ENCODE measurements around the gene TUBA1A.
A peak's percentile ranks its signal among the peaks of the same experiment; 100 is the strongest.
"Not testable (repeated sequence)": the region's sequence is repeated elsewhere in the genome, so short reads cannot be mapped to it uniquely, and the experiment has no call there.

The TUBA1A gene

DNA sequence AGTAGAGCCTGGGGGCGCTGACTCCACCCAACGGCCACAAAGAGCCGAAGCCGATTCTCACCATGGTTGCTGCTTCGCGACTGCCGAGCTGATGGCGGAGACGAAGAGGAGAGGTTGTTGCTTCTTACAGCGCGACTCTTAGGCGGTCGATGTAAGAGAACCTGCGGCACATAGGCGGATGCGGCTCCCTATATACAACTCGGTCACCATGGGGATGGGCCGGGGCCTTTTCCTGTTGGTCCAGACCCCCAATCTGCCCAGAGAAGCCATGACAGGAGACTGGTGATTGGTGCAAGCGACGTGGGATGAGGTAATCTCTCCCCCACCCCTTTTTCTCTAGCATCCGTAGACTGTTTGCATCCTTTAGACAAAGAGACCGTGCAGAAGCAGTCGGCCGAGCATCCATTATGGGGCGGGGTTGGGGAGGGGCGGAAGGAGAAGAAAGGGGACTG is at the start of gene TUBA1A:
Gene TUBA1A, minus strand, starts transcription at position 165 of the 452 bp plus-strand sequence. Its CDS starts 101 bp downstream, at position 64.
- peak; percentile 90 for DNase-seq (ENCODE audit: low read depth, low spot score)

DNA sequence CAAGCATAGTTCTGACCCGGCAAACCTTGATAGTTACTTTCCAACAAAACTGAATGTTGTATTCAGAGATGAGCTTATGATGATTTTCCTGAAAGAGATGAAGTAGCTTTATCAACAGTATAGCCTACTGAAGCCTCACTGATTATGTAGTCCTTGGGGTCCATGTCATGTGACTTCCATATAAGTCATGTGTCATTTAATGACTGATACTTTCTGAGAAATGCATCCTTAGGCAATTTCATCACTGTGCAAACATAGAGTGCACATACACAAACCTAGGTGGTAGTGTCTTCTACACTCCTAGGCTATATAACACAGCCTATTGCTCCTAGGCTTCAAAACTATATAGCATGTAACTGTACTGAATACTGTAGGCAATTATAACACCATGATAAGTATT is 47.5 kb upstream of the TUBA1A start:
- DNase-seq (ENCODE audit: low read depth, low spot score) = no peak

DNA sequence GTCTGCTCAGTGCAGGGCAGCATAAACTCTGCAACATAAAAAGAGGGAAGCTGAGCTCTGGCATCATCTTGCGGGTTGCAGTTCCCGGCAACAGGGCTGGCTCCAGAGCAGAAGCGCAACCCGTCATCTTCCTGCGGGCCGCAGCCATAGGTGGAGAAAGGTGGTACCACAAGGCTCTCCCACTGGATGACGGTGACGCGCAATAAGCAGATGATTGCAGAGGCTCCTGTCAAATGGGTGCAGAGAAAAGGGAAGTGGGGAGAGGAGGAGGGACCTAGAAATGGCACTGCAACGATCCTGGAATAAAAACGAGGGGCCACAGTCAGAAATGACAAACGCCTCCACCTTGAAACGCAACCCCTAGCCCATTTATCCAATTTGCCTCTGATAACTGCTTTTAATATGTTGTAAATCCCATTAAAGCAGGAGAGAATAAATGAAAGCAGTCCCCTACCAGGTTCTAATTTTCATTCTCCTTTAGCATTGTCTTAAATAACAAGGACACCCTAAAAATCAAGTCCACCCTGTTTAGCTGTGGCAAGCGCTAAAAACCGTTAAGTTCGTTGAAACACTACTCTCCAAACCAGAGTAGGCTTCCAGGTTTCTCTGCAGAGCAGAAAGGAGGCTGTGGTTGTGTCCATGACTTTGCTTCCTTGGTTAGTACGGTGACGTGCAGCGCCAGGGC is 45.1 kb upstream of the TUBA1A start:
- no peak for DNase-seq (ENCODE audit: low read depth, low spot score)

DNA sequence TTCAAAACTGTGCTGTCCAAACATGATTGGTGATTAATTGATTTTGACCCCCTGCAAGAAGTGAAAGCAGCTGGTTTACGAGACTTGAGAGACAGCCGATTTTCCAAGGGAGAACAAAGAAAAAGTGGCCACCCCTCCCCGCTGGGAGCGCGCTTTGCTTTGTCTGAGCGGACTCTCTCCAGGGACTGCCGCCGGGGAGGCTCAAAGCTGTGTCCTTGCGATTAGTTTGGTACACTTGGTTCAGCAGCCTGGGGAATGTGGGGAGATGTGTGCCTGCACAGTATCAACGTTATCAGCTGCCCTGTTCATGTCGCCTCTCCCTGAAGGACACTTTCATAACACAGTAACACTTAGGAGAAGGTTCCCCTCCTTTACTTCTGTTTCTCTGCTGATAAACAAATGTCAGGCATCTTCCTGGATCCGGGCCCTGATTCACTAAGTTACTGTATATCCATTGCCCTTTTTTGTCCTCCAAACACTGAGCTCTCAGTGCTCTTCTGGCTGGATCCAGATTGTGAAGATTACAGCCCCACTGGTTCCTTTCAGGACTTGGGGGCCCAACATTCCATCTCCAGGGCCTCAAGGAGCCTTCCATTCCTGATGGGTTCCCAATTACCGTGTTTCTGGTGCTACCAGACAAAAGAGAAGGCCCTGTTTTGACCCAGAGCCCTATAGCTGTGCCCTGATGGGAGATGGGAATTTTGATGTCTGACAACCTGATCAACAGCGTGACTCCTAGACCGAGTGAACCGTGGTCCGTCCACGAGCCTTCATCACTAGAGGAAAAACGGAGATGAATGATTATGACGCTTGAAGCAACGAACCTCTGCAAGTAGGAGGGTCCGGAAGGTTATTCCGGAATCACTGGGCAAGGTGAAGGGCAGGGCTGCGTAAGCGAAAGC is 44.3 kb upstream of the TUBA1A start:
- no peak for DNase-seq (ENCODE audit: low read depth, low spot score)

DNA sequence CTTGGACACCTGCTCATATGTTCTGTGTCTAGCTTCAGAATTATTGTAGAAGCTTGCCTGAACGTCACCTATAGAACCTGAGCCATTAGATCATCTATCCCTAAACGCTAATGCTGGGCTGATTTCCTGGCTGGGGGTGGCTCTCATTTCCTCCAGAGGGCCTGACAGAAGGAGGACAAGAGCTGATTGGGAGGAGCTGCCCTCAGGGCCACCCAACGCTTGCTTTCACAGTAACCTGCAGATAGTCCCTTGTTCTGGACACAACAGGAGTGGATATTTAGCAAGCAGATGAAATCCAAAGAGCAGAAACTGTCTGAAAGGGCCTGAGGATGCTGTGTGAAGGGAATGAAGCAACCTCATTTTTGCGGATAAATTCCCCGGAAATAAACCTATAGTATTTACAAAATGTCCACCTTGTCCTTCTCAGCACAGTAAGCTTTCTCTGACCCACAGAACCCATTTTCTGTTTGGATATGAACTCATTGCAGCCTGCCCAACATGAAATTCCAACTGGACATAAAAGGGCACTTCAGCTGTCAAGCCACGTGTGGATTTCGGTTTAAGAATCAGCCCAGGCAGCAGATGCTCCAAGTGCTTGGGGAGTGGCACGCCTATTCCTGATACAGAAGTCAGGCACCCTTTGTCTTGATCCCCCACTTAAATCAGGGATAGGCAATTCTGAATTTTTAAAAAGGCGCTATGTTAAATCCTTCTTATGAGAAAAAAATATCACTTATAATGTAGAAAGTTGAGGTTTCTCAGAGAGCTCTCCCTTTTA is 43.2 kb upstream of the TUBA1A start:
- DNase-seq (ENCODE audit: low read depth, low spot score) = no peak

DNA sequence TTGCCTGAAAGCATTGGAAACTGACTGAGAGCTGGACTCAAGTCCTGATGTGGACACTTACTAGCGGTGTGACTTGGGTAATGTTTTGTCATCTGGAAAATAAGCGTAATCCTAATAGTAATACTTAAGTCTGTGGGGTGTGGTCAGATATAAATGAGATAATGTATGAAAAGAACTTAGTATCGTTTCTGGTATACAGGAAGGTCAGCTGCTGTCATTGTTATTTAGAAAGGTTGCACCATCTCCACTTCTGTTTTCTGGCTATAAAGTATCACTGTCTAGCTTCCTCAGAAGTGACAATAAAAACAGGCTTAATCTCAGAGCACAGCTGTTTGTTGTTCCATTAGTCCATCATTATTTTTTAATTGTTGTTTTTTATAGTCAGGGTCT is 41.9 kb upstream of the TUBA1A start:
- no peak for DNase-seq (ENCODE audit: low read depth, low spot score)

DNA sequence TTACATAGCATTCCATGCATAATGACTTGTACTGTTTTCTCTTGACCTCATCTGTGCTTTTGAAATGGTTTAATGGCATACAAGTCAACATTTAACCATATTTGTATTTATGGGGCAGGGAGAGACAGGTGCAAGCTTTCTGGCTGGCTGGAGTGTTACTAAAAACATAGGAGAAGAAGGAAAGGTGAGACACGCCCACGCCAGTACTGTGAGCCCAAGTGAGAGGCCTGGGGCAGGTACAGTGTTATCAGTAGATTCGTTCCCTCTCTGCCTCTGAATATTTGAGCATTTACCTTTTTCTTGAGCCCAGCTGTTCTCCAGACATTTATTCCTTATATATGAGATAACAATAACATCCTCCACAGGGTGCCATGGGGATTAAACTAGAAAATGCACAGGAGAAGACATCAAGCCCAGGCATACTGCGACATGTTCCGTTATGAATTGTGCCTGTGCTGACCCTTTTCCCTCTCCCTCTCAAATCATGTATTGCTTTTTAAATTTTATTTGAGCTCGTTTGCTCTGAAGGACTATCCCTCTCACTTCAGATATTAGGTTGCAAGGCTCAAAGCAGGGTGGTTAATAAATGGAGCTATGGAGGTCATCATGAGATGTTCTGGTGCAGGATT is 41.4 kb upstream of the TUBA1A start:
- DNase-seq (ENCODE audit: low read depth, low spot score) = no peak

DNA sequence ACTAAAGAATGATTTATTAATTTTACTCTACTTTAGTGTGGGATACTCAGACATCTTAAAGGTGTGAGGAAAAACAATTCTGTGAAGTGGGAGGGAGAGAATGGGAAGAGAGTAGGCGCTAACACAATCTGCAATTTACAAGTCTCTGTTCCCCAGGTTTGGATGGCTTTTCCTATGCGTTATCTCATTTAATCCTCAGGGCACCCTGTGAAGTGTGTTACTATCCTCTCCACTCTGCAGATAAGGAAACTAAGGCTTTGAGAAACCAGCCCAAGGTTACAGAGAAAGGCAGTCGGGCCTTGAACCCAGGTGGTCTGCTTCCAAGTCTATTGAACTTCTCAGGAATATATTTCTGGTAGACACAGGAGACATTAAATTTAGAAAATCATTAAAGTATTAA is 39.8 kb upstream of the TUBA1A start:
- no peak for DNase-seq (ENCODE audit: low read depth, low spot score)

DNA sequence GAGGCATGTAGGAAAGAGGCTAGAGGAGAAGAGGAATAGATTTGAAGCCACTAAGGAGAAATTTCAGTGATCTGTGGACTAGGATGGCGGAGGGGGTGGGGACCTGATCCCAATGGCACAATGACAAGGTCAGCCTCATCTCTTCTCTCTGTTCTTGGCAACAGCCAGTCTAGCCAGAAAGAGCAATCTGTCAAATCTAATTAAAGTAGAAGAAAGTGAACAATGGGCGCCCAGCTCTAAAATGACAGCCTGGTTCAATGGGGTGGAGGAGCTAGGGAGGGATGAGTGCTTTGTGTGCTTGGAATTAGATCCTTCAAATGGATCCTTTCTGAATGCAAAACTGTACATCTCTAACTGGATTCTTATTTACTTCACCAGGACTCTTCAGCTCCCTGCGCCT is 38.8 kb upstream of the TUBA1A start:
- no peak for DNase-seq (ENCODE audit: low read depth, low spot score)

DNA sequence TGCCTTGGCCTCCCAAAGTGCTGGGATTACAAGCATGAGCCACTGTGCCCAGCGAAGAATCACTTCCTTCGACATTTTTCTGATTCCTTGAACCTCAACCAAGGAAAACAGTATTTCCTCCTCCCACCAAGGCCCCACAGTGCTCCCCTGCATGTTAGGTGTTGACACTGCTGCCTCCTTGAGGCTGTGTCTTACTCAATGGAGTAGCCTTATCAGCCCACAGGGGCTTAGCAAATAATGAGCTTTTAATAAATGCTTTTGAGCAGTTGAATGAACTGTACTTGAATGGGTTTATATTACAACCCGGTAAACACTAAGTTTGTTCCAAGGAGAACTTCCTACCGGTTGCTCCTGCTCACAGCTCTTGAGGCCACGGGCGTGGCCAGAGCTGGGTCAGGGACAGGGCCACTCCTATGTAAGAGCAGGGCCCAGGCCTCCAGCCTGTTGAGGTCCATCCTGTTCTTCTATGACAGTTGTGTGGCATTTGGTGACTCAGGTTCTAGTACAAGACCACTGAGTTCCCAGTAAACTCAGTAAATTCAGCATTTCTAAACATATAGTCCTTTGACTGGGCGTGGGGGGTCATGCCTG is 36.8 kb upstream of the TUBA1A start:
- DNase-seq (ENCODE audit: low read depth, low spot score) = no peak

DNA sequence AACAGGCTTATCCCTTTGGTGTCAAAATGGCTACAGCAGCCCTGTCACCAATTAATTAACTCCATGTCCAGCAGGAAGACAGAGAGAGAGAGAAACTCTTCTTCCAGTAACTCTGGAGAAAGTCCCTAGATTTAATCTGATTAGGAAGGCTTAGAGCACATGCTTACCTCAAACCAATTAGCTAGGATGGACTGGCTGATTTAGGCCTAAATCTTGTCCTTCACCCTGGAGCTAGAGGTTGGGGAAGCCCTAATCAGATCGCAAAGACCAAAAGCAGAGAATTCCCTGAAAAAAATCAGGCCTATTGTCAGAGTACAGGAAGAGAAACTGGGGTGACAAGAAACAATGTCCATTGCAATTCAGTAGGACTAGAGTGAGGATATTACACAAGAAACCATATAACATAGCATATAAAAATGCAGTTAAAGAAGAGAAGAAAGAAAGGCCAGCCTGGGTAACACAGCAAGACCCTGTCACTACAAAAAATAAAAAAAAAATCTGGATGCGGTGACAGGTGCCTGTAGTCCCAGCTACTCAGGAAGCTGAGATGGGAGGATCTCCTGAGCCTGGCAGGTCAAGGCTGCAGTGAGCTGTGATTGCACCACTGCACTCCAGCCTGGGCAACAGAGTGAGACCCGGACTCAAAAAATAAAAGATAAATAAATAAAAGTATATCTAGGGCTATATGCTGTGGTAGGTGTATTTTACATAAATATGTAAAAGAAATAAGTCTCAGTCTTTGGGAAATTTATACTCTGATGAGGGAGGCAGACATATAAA is 34.9 kb upstream of the TUBA1A start:
- no peak for DNase-seq (ENCODE audit: low read depth, low spot score)

DNA sequence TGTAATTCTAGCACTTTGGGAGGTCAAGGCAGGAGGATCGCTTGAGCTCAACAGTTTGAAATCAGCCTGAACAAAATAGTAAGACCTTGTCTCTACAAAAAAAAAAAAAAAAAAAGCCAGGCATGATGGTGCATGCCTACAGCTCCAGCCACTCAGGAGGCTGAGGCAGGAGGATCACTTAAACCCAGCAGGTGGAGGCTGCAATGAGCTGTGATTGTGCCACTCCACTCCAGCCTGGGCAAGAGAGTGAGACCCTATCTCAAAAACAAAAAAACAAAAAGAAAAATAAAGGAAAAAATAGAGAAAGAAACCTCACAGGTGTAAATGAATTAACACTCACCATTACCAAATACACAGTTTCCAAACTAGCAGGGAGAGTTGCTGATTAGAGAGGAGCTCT is 34.2 kb upstream of the TUBA1A start:
- no peak for DNase-seq (ENCODE audit: low read depth, low spot score)

DNA sequence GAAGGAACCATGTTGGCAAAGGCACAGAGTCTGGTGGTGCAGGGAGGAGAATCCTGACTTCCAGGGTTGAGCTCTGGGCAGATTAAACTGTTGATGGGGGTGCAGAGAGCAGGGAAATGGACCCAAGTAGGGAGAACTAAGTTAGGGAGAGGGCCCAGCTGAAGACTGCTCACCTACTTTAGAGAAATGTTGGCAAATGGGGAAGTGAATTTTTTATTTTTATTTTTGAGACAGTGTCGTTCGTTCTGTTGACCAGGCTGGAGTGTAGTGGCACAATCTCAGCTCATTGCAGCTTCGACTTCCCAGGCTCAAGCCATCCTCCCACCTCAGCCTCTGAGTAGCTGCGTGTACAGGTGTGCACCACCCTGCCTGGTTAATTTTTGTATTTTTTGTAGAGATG is 32.1 kb upstream of the TUBA1A start:
- no peak for DNase-seq (ENCODE audit: low read depth, low spot score)

DNA sequence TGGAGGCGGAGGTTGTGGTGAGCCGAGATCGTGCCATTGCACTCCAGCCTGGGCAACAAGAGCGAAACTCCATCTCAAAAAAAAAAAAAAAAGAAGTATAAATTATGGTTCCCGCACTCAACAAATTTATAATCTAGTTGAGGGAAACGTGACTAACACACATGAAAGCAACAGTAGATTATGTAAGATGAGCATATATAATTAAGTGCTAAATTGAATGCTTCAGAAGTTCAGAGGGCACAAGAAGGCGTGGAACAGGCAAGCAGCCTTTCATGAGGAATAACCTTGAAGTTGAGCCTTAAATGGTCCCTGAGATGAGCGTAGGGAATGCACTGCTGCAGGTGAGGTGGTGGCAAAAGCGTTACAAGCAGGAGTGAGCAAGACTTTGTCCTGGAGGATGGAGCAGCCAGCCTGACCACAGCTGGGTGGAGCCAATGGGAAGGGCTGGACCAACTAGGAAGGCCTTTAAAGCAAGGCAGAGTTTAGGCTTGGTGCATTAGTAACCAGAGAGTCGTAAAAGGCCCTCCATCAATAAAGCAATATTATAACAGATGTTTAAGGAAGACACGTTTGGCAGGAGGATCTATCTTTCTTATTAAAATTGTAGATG is 30.6 kb upstream of the TUBA1A start:
- no peak for DNase-seq (ENCODE audit: low read depth, low spot score)

DNA sequence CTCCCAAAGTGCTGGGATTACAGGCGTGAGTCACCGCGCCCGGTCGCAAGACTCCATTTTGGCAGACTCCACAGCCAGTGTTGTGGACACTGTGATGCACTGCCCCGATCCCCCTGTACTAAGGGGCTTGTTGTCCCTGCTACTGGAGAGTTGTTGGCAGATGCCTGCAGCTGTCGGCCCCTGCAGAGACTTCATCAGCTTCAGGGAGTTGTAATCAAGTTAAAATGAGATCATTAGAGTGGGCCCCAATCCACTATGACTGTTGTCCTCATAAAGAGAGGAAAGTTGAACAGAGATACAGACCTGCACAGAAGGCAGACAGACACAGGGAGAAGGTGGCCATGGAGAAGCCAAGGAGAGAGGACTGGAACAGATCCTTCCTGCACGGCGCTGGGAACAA is 23.7 kb upstream of the TUBA1A start:
- no peak for DNase-seq (ENCODE audit: low read depth, low spot score)

DNA sequence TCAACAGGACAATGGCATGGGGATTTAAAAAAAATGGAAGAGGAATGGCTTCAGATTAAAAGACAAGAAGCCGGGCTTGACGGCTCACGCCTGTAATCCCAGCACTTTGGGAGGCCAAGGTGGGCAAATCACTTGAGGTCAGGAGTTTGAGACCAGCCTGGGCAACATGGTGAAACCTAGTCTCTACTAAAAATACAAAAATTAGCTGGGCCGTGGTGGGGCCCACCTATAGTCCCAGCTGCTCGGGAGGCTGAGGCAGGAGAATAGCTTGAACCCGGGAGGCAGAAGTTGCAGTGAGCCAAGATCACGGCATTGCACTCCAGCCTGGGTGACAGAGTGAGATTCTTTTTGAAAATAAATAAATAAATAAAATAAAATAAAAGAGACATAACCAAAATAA is 21.8 kb upstream of the TUBA1A start:
- not testable (repeated sequence) for DNase-seq (ENCODE audit: low read depth, low spot score)

DNA sequence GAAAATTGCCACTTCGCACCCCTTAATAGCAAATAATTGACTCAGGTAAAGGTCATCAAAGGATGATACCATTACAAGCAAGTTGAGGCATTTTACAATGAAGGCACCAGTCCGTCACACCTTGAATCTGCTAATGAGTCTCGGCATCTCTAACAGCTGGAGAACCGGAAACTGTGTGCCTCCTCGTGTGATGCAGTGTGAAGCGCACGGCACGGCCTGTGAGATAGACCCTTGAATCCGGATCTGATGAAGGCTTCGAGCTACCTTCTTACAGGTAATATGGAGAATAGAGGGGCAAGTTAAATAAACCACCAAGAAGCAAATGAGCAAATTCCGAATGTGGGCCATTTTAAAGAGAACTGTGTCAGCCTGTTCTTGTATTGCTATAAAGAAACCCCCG is 19.8 kb upstream of the TUBA1A start:
- no peak for DNase-seq (ENCODE audit: low read depth, low spot score)

DNA sequence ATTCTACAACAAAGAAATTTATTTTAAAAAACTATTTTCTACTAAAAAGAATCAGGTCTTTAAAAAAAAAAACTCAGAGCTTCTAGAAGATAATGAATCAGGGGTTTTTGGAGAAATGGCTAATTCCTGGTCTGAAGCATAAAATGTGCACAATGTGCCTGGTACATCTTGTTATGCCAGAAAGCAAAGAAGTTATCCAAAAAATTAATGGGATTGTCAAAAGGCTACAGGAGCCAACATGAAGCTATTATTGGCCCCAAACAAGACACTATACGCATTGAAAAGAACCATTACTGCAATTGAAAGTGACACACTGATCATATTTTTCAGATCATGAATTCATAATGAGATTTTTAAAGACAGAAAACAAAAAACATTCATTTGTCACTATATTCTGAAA is 19.3 kb upstream of the TUBA1A start:
- DNase-seq (ENCODE audit: low read depth, low spot score) = no peak

DNA sequence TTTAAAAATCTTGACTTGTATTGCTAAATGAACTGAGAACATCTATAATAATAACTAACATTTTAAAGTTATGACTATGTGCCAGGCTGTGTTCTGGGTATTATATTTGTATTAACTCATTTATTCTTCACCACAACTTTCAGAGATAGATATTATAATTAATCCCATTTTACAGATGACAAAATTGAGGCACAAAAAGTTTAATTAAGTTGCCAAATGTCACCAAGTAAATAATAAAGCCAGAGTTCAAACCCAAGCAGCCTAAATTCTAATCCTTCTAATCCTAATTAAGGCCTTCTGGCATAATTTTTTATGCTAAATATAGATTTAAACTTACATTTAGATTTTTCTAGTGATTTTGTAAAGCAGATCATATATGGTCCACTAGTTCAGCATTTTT is 17.5 kb upstream of the TUBA1A start:
- DNase-seq (ENCODE audit: low read depth, low spot score) = no peak

DNA sequence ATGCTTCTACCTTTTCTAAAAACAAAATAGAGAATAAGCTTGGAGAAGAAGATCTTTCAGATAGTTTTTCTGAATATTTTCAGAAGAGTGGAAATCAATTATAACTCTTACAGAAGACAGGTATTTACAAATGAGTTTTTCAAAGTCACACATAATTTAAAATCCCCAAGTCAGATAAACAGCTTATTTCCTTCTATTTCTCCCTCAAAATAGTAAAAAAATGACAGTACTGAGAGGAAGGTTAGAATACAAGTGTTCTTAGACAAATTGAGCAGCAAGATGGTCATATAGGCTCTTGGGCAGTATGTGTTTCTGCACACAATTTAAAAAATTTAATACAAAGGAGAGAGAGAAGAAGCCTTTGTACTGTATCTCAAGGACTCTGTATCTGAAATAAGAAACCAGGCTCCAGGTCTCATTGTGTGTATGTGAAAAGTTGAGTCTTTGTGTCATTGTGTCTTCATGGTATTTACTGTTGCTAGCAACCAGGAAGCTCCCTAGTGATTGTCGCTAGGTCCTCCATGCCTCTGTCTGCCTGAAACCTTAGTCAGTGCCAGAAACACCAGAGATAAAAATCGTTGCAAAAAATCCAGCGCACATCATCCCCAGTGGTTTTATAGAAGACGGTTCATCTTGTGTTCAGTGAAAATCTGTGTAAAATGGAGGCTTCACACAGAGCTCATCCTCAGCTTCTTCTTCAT is 12.9 kb upstream of the TUBA1A start:
- DNase-seq (ENCODE audit: low read depth, low spot score) = no peak

Data from activated CD4-positive, CD25-positive, alpha-beta regulatory T cell treated with anti-CD3 and anti-CD28 coated beads, Interleukin-2, amount 50 U/mL, for 16 hours (primary cell).